Right atrium auricular region (tissue), 2 donors: ENCODE measurements around the gene LOXL4. TPM values are rescaled to one million over a fixed set of nuclear protein-coding genes. Genes with fewer than 3 reads are reported as not detected.

ENCODE experiments used
- DNase-seq: peaks from one replicate; pipeline ENCODE4 v3.0.0-alpha.2; 2019; ENCODE audit warnings: low spot score
- H3K27ac ChIP-seq, 2 donors: fragments of 200-600 bp; sonication (generic); 1 replicate in 1 of 2; 2 replicates in 1 of 2; pipeline ENCODE4 v1.5.1; 2016 to 2019
- H3K27me3 ChIP-seq, 2 donors: fragments of 200-600 bp; sonication (generic); one replicate each; pipeline versions ENCODE4 v1.5.1 to v1.6.0; 2017 to 2019
- H3K36me3 ChIP-seq: fragments of 200-600 bp; sonication (generic); one replicate; pipeline ENCODE4 v1.5.1; 2016
- H3K4me1 ChIP-seq, 2 donors: fragments of 200-600 bp; sonication (generic); one replicate each; pipeline versions ENCODE4 v1.5.1 to v1.6.0; 2017 to 2019
- H3K4me3 ChIP-seq, 2 donors: fragments of 200-600 bp; sonication (generic); 1 replicate in 1 of 2; 2 replicates in 1 of 2; pipeline ENCODE4 v1.5.1; 2017 to 2019; ENCODE audit warnings: mild to moderate bottlenecking in 1 of 2, moderate library complexity in 1 of 2
- H3K9me3 ChIP-seq, 2 donors: fragments of 200-600 bp; sonication (generic); one replicate each; pipeline ENCODE4 v1.5.1; 2019
- CTCF ChIP-seq, 2 donors: fragments of 200-600 bp; sonication (generic); IDR thresholded peaks; one replicate each; pipeline ENCODE4 v1.5.1; 2019; ENCODE audit warnings: antibody characterized with exemption in 2 of 2
- total RNA-seq, 2 donors: library from RNA; depleted of rRNA; stranded (reverse); fragments of >200 nt; gene quantifications; one replicate each; pipeline ENCODE4 v1.1.0, GENCODE V29; 2016

The LOXL4 gene
- total RNA-seq, 2 donors from 2014 or later, result 1.5 to 1.6 TPM

GRCh38 chr10:98208925-98209324 is 59.1 kb downstream of the LOXL4 start:
- Histone ChIP-seq H3K36me3 (peaks cover 6% of the 10 kb centered on the region), H3K4me3 (no peak overlapping the region), H3K9me3 (no peaks in the 10 kb centered on the region), H3K27ac (no peak overlapping the region), H3K27me3 (no peaks in the 10 kb centered on the region), H3K4me1 (no peaks in the 10 kb centered on the region)
- TF ChIP-seq CTCF (IDR thresholded peaks at IDR 0.05), result no peak
- no peak for DNase-seq

DNA sequence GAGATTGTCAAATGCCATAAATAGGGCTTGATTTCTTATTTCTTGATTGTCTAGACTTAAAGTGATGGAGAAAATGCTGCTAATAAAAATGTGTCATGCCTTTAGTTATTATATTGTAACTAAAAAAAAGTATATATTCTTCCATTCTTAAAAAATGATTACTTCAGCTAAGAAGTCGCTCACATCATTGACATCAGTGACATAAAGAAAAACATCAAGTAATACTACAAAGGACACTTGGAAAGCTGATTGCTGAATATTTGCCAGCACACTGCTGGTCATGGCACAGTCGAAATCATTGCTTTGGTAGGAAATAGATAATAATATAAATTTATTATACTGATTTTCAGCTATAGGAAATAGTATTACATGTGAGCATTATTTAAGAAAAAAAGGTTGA is 62.6 kb downstream of the LOXL4 start:
- no peak for TF ChIP-seq CTCF (IDR thresholded peaks at IDR 0.05)
- DNase-seq, result no peak
- no peaks in the 10 kb centered on the region for H3K27me3 ChIP-seq
- no peaks in the 10 kb centered on the region for H3K9me3 ChIP-seq
- no peak overlapping the region for H3K4me3 ChIP-seq
- peaks cover 6% of the 10 kb centered on the region for H3K36me3 ChIP-seq
- H3K4me1 ChIP-seq, result no peaks in the 10 kb centered on the region
- no peak overlapping the region for H3K27ac ChIP-seq

GRCh38 chr10:98202378-98202777 is 65.6 kb downstream of the LOXL4 start:
- Histone ChIP-seq H3K27ac (no peak overlapping the region), H3K27me3 (no peaks in the 10 kb centered on the region), H3K9me3 (no peaks in the 10 kb centered on the region), H3K4me3 (no peak overlapping the region), H3K36me3 (no peaks in the 10 kb centered on the region), H3K4me1 (no peaks in the 10 kb centered on the region)
- no peak for DNase-seq
- TF ChIP-seq CTCF (IDR thresholded peaks at IDR 0.05), result no peak

GRCh38 chr10:98201760-98202159 is 66.2 kb downstream of the LOXL4 start:
- Histone ChIP-seq H3K27me3 (no peaks in the 10 kb centered on the region), H3K4me1 (peaks cover 0 to 5% of the 10 kb centered on the region in 2 donors), H3K4me3 (no peak overlapping the region), H3K9me3 (no peaks in the 10 kb centered on the region), H3K36me3 (no peaks in the 10 kb centered on the region), H3K27ac (no peak overlapping the region)
- DNase-seq, result no peak
- TF ChIP-seq CTCF (IDR thresholded peaks at IDR 0.05), result no peak

Other genes starting within 250 kb of the LOXL4 start
- 1 to 10 TPM; 3.5 to 5.6 TPM for gene CRTAC1, start 237.6 kb downstream of the LOXL4 start, total RNA-seq
- 1 to 10 TPM; 4.0 to 5.2 TPM for gene R3HCC1L, start 133.5 kb downstream of the LOXL4 start, total RNA-seq
- 1 to 10 TPM; 1.8 to 5.2 TPM for gene PYROXD2, start 147.0 kb upstream of the LOXL4 start, total RNA-seq
- gene HPS1, start 178.7 kb upstream of the LOXL4 start, total RNA-seq, result 10 to 100 TPM; 26.9 to 43.6 TPM